ENCODE results near the gene ACOT7.

DNA sequence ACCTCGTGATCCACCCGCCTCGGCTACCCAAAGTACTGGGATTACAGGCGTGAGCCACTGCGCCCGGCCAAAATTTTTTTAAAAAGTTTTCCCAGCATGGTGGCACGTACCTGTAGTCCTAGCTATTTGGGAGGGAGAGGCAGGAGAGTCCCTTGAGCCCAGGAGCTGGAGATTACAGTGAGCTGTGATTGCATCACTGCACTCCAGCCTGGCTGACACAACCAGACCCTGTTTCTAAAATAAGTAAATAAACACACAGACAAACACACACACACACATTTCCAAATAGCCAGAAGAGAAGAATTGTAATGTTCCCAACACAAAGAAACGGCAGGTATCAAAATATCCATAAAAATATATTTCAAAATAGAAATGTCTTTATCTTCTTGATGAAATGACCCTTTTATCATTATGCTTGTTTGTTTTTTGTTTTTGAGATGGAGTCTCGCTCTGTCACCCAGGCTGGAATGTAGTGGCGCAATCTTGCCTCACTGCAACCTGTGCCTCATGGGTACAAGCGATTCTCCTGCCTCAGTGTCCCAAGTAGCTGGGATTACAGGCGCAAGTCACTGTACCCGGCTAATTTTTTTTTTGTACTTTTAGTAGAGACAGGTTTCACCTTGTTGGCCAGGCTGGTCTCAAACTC lies 16.8 kb upstream of the ACOT7 start:
- TF ChIP-seq CTCF (conservative IDR thresholded peaks at IDR 0.05; ENCODE audit: low read length): no peak
- TF ChIP-seq EZH2phosphoT487 (IDR thresholded peaks at IDR 0.05; ENCODE audit: borderline replicate concordance): no peak

Data from Loucy (cell line).